ENCODE results near the gene TALDO1.

GRCh38 chr11:766936-767210 is 19.6 kb downstream of the TALDO1 start:
- TF ChIP-seq, protein P1, sequence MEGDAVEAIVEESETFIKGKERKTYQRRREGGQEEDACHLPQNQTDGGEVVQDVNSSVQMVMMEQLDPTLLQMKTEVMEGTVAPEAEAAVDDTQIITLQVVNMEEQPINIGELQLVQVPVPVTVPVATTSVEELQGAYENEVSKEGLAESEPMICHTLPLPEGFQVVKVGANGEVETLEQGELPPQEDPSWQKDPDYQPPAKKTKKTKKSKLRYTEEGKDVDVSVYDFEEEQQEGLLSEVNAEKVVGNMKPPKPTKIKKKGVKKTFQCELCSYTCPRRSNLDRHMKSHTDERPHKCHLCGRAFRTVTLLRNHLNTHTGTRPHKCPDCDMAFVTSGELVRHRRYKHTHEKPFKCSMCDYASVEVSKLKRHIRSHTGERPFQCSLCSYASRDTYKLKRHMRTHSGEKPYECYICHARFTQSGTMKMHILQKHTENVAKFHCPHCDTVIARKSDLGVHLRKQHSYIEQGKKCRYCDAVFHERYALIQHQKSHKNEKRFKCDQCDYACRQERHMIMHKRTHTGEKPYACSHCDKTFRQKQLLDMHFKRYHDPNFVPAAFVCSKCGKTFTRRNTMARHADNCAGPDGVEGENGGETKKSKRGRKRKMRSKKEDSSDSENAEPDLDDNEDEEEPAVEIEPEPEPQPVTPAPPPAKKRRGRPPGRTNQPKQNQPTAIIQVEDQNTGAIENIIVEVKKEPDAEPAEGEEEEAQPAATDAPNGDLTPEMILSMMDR (IDR thresholded peaks at IDR 0.05): no peak
- no peak for TF ChIP-seq POLR2AphosphoS5 (IDR thresholded peaks at IDR 0.05)

Data from prostate gland (tissue), 2 donors.